NOMO-1 (cell line): Measurements from ENCODE around the gene CA6.
"Not testable (repeated sequence)": the region's sequence is repeated elsewhere in the genome, so short reads cannot be mapped to it uniquely, and the experiment has no call there.

Source experiments
- DNase-seq, 2 experiments: peaks; one replicate each; lab custom pipeline; 2025; ENCODE audit not compliant: unreplicated experiment in 2 of 2; lab: John Stamatoyannopoulos, UW

CA6 gene

DNA sequence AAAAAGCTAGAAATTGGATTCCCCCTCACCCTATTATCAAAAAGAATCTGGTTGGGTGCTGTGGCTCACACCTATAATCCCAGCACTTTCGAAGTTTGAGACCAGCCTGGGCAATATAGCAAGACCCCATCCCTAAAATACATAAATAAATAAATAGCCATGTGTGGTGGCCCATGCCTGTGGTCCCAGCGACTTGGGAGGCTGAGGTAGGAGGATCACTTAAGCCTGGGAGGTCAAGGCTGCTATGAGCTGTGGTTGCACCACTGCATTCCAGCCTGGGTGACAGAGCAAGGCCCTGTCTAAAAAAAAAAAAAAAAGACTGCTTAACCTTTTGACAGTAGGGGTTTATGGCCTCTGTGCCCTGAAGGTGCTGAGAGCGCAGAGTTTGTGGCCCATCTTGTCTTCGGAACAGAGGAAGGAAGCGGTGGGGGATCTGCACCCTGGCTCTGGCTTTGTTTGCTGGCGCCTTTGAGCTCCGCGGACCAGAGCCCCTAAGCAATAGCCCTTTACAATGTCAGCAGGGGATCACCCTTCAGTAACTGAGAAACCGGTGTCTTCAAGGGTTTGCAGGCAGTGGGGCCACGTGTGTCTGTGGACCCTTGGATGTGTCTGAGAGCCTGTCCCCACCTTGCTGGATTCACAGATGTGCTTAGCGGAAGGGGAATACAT is 58.5 kb downstream of the CA6 start:
- DNase-seq = no peak

DNA sequence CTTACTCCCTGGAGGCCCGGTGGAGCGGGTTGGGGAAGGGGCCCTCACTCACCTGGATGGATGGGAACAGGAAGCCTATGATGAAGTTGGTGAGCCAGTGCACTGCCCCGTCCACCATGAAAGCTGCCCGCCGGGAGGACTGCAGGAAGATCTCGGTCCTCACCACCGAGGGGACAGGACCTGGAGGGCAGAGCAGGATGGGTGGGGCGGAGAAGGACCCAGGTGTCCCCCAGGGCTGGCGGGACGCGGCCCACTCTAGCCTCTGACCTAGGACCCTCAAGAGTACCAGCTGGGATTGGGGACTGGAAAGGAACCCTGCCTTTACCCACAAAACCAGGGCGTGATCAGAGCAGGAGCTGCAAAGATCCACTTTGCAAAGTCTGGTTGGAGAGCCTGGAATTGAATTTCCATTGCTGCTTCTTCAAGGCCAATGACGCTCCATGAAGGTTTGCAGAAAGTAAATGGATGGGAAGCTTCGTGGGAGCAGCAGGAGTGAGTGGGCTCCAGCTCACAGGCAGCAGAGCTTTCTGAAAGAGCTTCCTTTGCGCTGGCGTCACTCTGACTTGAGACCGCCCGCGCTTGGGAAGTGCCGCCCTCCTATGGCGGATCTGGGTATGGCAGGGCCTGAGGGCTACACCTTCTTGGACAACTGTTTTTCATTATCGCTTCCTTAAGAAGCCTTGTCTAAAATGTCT is 59.2 kb downstream of the CA6 start:
- DNase-seq = peak; percentile 80 to 83

DNA sequence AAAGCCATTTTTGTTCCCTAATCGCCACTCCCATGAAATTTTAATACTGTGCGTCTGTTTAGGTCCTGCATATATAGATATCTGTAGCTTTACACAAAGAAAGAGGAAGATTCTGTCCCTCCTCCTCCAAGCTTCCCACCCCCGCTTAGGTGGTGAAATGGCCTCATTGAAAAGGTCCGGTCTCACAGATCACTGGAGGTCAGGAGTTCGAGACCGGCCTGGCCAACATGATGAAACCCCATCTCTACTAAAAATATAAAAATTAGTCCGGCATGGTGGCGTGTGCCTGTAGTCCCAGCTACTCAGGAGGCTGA is 59.7 kb downstream of the CA6 start:
- DNase-seq = no peak

DNA sequence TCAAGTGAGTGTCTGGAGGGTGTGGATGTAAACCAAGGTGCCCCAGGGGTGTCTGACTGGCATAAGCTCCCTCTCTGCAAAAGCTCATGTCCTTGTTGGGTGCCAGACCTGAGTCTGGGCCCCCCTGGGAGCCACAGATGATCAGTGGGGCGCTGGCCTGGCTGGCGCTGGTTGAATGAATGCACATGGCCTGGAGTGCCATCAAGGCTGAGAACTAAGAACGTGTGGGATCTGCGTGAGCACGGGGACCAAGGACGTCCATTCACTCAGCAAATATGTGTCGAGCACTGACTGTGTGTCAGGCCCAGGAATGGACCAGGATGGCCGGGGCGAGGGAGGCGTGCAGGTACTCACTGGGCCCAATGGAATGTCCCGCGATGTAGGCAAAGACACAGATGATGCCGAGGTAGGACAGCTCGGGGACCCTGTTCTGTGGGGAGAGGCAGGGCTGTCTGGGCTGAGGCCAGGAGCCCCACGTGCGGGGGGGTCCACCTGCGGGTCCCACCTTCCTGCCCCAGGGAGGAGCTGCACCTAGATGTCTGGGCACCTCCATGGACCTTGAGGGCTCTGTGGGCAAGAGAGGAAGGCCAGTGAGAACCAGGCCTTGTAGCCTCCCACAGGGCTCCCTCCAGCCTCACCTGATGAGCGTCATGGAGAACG is 61.4 kb downstream of the CA6 start:
- DNase-seq = no peak

DNA sequence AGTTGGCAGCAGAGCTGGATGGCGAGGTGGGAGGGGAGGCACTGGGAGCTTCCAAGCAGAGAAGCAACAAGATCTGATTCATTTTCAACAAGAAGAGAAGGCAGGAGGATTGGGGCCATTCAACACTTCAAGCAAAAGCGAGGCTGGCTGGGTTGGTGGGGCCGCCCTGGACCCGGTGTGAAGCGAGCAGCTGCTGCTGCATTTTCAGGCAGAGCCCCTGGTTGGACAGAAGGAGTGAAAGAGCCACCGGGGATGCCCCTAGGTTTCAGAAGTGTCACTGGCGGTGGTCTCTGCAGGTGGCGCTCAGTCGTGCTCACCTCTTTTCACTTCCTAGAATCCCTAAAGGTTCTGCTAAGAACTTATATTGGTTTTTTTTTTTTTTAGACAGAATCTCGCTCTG is 62.6 kb downstream of the CA6 start:
- no peak for DNase-seq

DNA sequence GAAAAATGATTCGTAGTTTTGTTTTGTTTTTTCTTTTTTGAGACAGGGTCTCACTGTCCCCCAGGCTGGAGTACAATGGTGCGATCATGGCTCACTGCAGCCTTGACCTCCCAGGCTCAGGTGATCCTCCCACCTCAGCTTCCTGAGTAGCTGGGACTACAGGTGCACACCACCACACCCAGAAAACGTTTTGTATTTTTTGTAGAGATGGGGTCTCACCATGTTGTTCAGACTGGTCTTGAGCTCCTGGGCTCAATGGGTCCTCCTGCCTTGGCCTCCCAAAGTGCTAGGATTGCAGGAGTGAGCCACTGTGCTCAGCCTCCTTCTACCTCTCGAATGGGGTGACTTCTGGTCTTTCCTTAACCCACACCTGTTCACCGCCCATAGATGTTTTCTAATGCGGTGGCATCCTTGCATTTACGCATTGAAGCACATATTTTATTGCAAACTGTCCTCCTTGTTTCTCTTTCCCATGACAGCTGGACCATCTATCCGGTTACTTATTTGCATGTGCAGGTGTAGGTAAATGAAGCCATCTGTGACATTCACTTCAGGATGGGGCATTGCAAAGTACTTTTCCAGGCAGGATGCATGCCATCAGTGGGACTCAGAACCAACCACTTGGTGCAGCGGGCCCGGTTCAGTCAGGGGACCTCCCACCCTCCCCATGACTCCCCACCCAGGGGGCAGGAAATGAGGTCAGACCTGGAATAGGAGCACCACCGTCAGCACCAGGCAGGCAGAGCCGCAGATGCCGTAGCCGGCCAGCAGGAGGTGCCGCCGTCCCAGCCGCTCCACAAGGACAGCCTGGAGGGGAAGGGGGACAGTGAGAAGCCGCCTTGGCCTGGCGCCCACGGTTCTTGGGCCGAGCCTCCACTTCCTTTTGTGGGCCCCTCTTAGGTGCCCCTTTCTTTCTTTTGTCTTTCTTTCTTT is 64.0 kb downstream of the CA6 start:
- DNase-seq = peak; percentile 2 to 10

DNA sequence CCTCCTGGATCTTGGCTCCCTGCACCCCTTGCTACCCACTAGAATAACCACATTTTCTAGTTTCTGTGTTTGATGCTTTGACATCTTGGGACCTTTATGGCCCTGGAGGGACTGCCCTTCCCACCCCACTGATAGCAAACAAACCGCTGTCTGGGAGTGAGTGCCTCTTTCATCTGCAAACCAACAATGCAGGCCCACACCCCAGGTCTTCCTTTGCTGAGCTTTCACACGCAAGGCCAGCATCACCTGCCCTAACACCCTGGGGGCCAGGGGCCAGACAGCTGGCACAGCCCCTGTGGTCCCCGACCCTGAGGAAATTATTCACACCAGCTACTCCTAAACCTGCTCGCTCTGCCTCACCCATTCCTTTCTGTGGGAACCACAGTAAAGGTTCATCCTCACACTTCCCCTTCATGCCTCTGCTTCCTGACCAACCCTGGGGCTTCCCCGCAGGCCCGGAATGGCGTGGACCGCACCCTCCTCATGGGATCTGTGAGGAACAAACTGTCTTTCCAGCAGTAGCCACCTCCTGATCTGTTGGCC is 65.2 kb downstream of the CA6 start:
- no peak for DNase-seq

DNA sequence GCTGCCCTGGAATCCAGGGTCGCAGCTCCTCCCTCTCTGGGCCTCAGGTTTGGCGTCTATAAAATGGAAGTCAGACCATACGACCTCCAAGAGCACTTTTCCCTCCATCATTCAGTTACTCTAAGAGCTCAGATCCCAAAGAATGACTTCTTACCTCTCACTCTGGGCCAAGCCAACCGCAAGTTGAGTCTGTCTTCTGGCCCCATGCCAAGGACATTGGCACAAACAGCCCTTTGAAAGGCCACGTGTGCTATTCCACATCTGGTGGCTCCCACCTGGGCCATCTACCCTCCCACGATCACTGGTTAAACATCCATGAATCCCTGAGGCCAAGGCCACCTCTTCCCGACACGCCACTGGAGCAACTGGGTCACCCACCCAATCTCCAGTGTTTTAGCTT is 68.2 kb downstream of the CA6 start:
- DNase-seq = no peak

DNA sequence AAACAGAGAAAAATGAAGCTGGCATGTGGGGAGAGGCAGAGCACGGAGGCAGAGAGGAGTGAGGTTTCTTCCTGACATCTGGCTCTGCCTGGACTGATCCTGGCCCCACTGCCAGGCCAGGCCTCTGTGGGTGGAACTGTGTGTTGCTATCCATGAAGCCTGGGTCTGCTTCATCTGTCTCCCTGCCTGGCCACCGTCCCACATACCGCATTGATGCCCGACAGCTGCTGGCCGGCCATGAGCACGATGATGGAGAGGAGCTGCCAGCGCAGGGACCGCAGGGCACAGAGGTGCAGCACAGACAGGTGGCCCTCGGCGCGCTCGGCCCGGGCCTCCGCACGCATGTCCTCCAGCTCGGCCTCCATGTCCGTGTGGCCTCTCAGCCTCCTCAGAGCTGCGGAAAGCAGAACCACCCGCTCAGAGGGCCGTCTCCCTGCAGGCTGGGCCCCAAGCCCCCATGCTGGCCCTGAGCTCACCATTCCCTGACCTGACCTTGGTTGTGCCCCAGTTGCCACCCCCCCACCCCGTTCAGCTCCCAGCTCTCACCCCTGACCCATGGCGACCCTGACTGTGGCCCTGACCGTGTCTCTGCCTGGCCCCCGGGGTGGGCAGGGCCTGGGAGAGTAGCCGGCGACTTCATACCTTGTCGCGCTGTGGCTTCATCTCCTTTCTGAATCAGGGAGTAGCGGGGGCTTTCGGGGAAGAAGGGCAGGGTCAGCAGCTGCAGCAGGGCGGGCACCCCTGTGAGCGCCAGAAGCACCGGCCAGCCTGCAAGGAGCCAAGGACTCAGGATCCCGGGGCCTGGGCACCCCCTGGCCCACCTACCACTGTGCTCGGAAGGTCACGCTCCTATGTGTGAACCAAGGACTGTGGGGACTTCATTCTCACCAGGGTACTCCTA is 69.1 kb downstream of the CA6 start:
- no peak for DNase-seq

DNA sequence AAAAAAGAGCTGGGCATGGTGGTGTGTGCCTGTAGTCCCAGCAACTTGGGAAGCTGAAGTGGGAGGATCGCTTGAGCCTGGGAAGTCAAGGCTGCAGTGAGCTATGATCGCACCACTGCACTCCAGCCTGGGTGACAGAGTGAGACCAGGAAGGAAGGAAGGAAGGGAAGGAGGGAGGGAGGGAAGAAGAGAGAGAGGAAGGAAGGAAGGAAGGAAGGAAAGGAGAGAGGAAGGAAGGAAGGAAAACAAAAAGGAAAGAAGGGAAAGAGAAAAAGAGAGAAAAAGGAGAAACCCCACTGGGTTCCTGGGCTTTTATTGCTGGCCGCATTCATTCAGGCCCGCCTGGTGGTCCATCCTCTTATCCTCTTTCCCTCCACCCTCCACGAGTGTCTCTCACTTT is 70.8 kb downstream of the CA6 start:
- DNase-seq = no peak

DNA sequence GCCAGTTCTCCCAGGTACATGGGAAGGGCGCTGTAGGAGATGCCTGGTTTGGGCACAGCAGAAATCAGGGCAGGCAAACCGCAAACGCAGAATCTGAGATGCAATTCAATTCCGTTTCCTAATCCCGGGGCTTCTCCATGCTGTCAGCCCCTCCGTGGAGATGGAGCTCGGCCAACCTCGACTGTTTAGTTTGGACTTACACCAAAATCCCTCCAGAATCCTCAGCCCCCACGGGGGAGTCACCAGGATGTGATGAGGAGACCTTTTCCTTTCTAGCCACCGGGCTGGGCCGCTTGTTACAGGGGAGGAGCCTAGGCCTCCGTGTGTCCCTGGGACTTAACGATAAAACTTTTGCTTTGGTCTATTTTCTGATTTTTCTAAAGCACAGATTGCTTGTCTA is 72.7 kb downstream of the CA6 start:
- no peak for DNase-seq

DNA sequence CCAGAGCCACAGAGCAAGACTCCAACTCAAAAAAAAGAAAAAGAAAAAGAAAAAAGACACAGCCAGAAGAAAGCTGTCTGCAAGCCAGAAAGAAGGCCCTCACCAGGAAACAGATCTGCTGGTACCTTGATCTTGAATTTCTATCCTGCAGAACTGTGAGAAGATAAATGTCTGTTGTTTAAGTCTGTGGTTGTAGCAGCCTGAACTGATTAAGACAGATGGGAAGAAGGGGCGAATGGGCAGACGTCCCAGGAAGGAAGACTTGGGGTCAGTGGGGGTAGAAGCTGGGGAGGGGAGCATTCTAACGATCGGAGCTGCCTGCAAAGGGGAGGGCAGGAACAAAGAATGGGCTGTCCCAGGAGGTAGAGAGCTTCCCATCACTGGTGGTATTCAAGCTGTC is 74.2 kb downstream of the CA6 start:
- DNase-seq = no peak

DNA sequence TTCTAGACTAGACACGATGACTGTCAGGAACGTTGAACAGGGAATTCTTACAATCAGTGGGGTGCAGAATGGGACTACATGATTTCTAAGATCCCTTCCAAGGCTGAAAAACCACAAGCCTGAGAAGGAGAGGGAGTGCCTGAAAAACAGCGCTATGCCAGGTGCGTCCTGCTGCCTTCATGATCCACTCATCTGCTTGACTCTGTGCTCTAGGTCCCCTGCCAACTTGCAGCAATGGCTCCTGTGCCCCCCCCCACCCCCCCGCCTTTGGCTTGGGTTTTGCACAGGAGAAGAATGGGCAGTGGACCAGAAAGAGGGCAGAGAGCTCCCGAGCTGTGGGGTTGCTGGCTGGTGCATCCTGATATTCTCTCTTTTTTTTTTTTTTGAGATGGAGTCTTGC is 74.6 kb downstream of the CA6 start:
- DNase-seq = no peak

DNA sequence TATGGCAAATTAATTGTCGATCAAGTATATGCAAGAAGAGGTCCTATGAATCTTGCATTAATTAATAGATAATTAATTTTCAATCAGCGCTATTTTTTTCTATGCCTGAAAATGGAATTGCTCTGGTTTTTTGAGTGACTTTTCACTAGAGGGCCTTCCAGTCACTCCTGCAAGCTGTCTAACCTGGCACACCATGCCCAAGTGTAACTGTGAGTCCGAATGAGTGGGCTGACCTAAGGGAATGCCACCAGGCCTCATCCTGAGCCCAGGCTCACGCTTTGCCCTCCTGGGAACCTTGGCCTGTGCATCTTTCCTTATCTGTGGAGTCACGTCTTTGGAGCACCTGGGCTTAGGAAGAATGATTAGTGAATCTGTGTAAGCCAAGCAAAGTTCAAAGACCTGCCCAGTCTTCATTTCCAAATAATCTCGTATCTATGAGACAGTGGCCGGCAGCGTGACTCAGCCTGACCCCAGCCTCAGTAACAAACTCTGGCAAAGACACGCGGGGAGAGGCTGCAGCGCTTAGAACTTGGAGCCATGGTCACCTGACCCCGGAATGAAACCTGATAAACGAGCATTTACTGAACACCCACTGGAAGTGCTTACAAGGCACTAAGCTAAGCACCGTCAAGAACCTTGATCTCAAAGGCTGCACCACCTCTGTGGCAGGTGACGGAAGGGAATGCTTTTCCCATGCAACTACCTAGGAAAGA is 76.5 kb downstream of the CA6 start:
- DNase-seq = not testable (repeated sequence)

DNA sequence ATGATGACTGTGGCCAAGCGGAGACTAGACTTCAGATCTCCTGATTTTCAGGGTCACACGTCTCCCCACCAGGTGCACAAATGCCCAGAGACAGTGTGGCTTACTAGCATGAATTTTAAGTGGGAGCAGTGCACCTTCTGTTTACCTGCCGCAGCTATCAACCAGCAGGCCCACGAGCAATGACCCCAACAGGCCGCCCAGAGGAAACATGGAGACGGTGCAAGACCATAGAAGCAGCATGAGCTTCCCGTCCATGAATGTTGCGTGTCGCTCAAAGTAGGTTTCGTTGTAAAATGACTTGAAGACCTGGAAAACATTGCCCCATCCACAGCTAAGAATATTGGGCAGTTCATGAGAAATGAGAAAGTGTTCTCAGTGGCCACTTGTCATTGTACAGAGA is 77.1 kb downstream of the CA6 start:
- DNase-seq = no peak
